IMR-90 (cell line): ENCODE measurements around the gene IL20RA.
"Not testable (repeated sequence)": the region's sequence is repeated elsewhere in the genome, so short reads cannot be mapped to it uniquely, and the experiment has no call there.

ENCODE experiments used
- MAFK ChIP-seq: IDR thresholded peaks from 2 replicates; pipeline ENCODE4 v1.6.1; 2012; ENCODE audit warnings: low read depth, low read length, improper control_type of control experiment
- POLR2A ChIP-seq: IDR thresholded peaks from 2 replicates; pipeline ENCODE4 v1.6.1; 2012; ENCODE audit warnings: mild to moderate bottlenecking, low read depth, low read length
- RFX5 ChIP-seq: IDR thresholded peaks from 2 replicates; pipeline ENCODE4 v1.8.0; 2012; ENCODE audit warnings: low read depth, mild to moderate bottlenecking, low read length, moderate library complexity
- TF ChIP-seq, protein P1 (sequence below): conservative IDR thresholded peaks from 2 replicates; pipeline ENCODE4 v1.5.1; 2012; ENCODE audit warnings: mild to moderate bottlenecking, low read depth, low read length, improper control_type of control experiment

DNA sequence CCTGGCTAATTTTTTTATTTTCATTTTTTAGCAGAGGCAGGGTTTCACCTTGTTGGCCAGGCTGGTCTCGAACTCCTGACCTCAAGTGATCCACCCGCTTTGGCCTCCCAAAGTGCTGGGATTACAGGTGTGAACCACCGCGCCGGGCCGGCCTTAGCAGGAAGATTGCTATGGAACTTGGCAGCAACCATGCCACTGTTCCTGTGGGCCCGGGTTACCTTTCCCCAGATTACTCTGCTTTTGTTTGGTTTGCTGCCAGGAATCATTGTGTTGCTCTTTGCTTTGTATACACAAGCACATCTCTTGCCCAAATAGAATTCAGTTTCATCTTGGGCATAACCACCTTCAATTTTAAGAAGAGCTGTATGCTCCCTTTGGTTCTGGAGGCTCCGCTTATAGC is 71.0 kb downstream of the IL20RA start:
- TF ChIP-seq POLR2A, RFX5, MAFK: not testable (repeated sequence)
- TF ChIP-seq, protein P1, sequence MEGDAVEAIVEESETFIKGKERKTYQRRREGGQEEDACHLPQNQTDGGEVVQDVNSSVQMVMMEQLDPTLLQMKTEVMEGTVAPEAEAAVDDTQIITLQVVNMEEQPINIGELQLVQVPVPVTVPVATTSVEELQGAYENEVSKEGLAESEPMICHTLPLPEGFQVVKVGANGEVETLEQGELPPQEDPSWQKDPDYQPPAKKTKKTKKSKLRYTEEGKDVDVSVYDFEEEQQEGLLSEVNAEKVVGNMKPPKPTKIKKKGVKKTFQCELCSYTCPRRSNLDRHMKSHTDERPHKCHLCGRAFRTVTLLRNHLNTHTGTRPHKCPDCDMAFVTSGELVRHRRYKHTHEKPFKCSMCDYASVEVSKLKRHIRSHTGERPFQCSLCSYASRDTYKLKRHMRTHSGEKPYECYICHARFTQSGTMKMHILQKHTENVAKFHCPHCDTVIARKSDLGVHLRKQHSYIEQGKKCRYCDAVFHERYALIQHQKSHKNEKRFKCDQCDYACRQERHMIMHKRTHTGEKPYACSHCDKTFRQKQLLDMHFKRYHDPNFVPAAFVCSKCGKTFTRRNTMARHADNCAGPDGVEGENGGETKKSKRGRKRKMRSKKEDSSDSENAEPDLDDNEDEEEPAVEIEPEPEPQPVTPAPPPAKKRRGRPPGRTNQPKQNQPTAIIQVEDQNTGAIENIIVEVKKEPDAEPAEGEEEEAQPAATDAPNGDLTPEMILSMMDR, result not testable (repeated sequence)
